Limb (tissue), 2 donors: ENCODE data around the gene KCNQ5.
A peak's percentile ranks its signal among the peaks of the same experiment; 100 is the strongest.

Source experiments
- DNase-seq, 2 donors: peaks; one replicate each; pipeline ENCODE4 v3.0.0-alpha.2; 2016; ENCODE audit errors: extremely low spot score in 2 of 2

KCNQ5 gene

GRCh38 chr6:72841195-72841594 lies 219.3 kb downstream of the KCNQ5 start:
- no peak for DNase-seq

- no peak for DNase-seq
Measured at GRCh38 chr6:72842140-72842539, 220.3 kb downstream of the KCNQ5 start.

- no peak for DNase-seq
Measured at GRCh38 chr6:72844614-72845013, 222.8 kb downstream of the KCNQ5 start.

GRCh38 chr6:72849346-72849745 lies 227.5 kb downstream of the KCNQ5 start:
- DNase-seq: no peak

GRCh38 chr6:72850040-72850439 lies 228.2 kb downstream of the KCNQ5 start:
- no peak for DNase-seq

- DNase-seq: no peak
Measured at GRCh38 chr6:72850469-72850868, 228.6 kb downstream of the KCNQ5 start.

- DNase-seq: no peak
Measured at GRCh38 chr6:72855471-72855870, 233.6 kb downstream of the KCNQ5 start.

- no peak for DNase-seq
Measured at GRCh38 chr6:72856801-72857200, 234.9 kb downstream of the KCNQ5 start.

- no peak for DNase-seq
Measured at GRCh38 chr6:72857791-72858585, 236.1 kb downstream of the KCNQ5 start.

GRCh38 chr6:72861059-72861458 lies 239.2 kb downstream of the KCNQ5 start:
- no peak for DNase-seq

- DNase-seq: peak in 1 of 2 donors; percentile 21
Measured at GRCh38 chr6:72861935-72862432, 240.1 kb downstream of the KCNQ5 start.

GRCh38 chr6:72863131-72863530 lies 241.3 kb downstream of the KCNQ5 start:
- no peak for DNase-seq

GRCh38 chr6:72864236-72864635 lies 242.4 kb downstream of the KCNQ5 start:
- no peak for DNase-seq

- no peak for DNase-seq
Measured at GRCh38 chr6:72864799-72865198, 242.9 kb downstream of the KCNQ5 start.

GRCh38 chr6:72865467-72865866 lies 243.6 kb downstream of the KCNQ5 start:
- no peak for DNase-seq

GRCh38 chr6:72869621-72870020 lies 247.8 kb downstream of the KCNQ5 start:
- no peak for DNase-seq

GRCh38 chr6:72873433-72873832 lies 251.6 kb downstream of the KCNQ5 start:
- DNase-seq: no peak

GRCh38 chr6:72876256-72876655 lies 254.4 kb downstream of the KCNQ5 start:
- DNase-seq: no peak

GRCh38 chr6:72886170-72886569 lies 264.3 kb downstream of the KCNQ5 start:
- DNase-seq: no peak

GRCh38 chr6:72890233-72890632 lies 268.4 kb downstream of the KCNQ5 start:
- DNase-seq: no peak

GRCh38 chr6:72890671-72891070 lies 268.8 kb downstream of the KCNQ5 start:
- DNase-seq: no peak

GRCh38 chr6:72892901-72893300 lies 271.0 kb downstream of the KCNQ5 start:
- no peak for DNase-seq

- no peak for DNase-seq
Measured at GRCh38 chr6:72894091-72894490, 272.2 kb downstream of the KCNQ5 start.
